RWPE1 (cell line): ENCODE measurements around the gene RNASE7.

Experiments
- CTCF ChIA-PET: fragments of 350-600 bp; sonication (Branson Sonifier 250); formaldehyde crosslinking; extraction: SDS; loops from one replicate; lab custom pipeline; 2021; lab: Yijun Ruan, JAX
- POLR2A ChIA-PET: fragments of 400-600 bp; formaldehyde crosslinking; extraction: SDS; loops from one replicate; lab custom pipeline; 2020; ENCODE audit warnings: antibody characterized with exemption; ENCODE audit not compliant: low non-redundant PET; lab: Yijun Ruan, JAX
- DNase-seq: peaks from one replicate; pipeline ENCODE4 v3.0.0; 2012; ENCODE audit warnings: low spot score
- H3K27ac ChIP-seq: fragments of 450-650 bp; 2 replicates; pipeline ENCODE4 v1.5.1; 2017
- TF ChIP-seq, protein P1 (sequence below): fragments of 450-650 bp; conservative IDR thresholded peaks from 2 replicates; pipeline ENCODE4 v1.5.1; 2017; ENCODE audit warnings: low read depth, mild to moderate bottlenecking

The RNASE7 gene

DNA sequence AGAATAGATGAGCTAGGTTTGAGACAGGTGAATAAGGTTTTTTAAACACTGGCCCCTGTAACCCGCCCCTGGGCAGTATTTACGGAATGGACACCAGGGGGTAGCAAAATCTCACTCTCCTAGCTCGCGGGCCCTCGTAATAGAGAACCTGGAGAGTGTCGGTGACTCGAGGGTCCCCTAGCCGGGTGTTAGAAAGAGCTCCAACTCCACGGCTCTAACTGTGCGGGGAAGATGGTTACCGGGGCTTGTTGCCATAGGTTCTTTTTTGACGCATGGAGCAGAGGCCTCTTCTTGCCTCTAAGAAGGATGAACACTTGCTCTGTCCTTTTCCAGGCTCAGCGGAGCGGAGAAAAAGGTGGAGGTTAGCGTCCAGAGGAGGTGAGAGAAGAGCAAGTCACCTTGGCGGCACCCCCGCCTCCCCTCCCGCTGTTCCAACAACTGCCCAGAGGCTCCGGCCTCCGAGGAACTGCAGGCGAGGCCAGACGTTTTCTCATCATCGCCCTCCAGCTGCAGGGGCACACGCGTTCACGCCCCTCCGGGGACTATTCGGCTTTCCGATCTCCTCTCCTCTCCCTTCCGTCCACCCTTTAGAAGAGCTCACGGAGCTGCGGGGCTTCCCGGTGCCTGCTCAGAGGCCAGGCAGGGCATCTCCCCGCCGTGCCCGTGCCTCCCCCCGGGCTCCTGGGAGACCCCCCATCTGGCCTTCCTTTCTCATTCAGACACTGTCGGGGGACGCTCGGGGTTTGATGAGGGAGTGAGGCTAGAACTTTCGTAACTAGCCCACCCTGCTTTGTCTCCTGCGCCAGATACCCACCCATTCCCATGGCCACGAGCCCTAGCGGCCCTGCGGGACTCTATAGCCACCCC, 26.6 kb downstream of the RNASE7 start:
- ChIA-PET POLR2A (interaction anchor here (0.6 kb wide), 1 partner anchor 202 kb away, joined by 6 read pairs; no protein-coding TSS in a partner anchor), CTCF (interaction anchor here (0.5 to 3.0 kb wide), 14 partner anchors 8 to 453 kb away, joined by 3 to 70 read pairs (median 4); partner anchors contain the start of genes RNASE7 and TMEM253)
- no peak overlapping the region; the same call in 1 of the 2 replicates for H3K27ac ChIP-seq
- peak; percentile 78 for DNase-seq
- TF ChIP-seq, protein P1, sequence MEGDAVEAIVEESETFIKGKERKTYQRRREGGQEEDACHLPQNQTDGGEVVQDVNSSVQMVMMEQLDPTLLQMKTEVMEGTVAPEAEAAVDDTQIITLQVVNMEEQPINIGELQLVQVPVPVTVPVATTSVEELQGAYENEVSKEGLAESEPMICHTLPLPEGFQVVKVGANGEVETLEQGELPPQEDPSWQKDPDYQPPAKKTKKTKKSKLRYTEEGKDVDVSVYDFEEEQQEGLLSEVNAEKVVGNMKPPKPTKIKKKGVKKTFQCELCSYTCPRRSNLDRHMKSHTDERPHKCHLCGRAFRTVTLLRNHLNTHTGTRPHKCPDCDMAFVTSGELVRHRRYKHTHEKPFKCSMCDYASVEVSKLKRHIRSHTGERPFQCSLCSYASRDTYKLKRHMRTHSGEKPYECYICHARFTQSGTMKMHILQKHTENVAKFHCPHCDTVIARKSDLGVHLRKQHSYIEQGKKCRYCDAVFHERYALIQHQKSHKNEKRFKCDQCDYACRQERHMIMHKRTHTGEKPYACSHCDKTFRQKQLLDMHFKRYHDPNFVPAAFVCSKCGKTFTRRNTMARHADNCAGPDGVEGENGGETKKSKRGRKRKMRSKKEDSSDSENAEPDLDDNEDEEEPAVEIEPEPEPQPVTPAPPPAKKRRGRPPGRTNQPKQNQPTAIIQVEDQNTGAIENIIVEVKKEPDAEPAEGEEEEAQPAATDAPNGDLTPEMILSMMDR = peak; percentile 71

DNA sequence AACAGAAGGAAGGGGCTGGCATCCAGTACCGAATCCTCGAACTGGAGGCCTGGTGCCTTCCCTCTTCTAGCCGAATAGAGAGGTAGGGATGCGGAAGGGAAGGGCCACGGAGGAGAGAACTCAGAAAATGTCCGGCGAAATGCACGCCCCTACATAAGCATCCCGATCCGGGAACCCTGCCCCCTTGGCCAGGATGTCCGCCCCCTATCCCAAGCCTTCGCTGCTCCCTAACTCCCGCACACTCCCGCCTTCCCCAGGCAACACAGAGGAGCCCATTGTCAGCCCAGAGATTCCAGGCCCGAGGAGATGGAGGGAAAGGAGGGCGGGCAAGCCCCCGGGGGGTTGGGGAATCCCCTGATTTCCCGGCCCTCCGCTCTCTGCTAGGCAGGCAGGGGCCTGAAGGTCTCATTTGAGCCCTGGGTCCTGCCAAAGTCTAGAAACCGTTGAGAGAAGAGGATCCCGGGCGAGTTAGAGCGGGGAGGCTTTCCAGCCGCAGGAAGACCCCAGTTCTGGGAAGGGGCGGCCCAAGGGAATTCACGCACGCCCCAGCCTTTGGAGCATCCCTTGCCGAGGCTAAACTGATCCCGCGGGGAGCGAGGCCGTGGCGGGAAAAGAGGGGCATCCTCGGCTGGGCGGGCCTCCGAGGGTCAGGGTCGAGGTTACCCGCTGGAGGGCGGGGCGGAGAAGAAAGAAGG, 27.4 kb downstream of the RNASE7 start:
- TF ChIP-seq, protein P1 = no peak

DNA sequence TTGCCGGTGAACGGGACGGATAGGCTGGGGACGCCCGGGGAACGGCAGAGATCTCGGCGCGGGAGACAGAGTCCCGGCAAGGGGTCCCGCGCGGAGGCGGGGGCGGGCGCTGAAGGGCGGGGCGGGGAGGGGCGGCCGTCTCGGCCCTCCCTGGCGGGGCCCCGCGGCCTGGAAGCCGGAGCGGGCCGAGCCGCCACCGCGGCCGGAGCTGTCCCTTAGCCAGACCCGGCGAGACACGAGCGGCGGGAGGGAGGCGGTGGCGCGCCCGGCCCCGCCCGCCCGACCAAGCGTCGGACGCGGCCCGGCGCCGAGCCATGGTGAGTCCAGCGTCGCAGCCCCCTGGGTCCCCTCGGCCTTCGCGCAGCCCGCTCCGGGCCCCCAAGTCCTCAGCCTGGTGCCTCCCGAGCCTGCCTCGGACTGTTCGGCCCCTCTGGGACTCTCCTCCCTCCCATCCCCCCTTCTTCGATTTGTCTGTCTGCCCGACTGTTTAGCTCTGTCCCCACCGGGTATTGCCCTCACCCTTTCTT, 28.0 kb downstream of the RNASE7 start, which contains the start of gene ARHGEF40:
TSS of gene ARHGEF40 (plus strand) at position 222 of the 527 bp plus-strand sequence. CDS start at position 315, 93 bp downstream.
- peak; percentile 43 for DNase-seq
- H3K27ac ChIP-seq = peak within 1 kb of the TSS; percentile 83
- TF ChIP-seq, protein P1 = no peak
- ChIA-PET POLR2A (interaction anchor here (1.1 to 1.4 kb wide), 2 partner anchors 24 to 35 kb away, joined by 3 to 4 read pairs; no protein-coding TSS in a partner anchor), CTCF (interaction anchor here (0.5 to 3.0 kb wide), 7 partner anchors 17 to 571 kb away, joined by 3 to 31 read pairs (median 6); no protein-coding TSS in a partner anchor)

More for the DNA sequence above, 27.4 kb downstream of the RNASE7 start:
- H3K27ac ChIP-seq = peak overlapping the region; percentile 83
- POLR2A ChIA-PET = interaction anchor here (1.1 kb wide), 1 partner anchor 24 kb away, joined by 3 read pairs; no protein-coding TSS in a partner anchor
- DNase-seq = peak; percentile 11
- CTCF ChIA-PET = interaction anchor here (0.7 to 3.0 kb wide), 7 partner anchors 23 to 453 kb away, joined by 3 to 70 read pairs (median 12); partner anchors contain the start of gene TMEM253

DNA sequence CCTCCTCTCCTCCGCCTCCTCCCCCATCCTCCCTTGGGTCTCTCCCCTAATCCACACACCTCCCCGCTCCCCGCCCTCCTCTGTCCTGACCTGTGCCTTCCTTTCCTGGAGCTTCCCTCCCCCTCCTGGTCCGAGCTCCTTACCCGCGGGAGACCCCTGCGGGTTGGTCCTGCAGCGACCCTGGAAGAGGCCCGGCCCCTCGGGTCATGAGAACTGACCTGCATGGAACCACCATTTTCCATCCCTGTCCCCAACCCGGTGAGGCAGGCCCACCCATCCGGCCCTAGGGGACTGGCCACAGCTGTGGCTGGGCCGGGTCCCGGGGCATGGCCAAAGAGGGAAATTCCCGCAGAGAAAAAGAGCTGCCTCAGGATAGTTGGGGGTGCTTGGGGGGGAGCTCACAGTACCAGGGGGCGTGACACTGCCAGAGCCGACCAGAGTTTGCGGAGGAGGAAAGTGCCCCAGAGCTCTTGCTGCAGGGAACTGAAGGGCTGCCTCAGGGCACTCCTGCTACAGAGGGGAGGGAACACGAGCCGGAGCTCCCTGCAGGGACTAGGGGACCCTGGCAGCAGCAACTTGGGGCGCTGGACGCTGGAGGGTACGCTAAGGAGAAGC, 28.6 kb downstream of the RNASE7 start:
- H3K27ac ChIP-seq = peak overlapping the region; percentile 83
- TF ChIP-seq, protein P1 = no peak
- CTCF ChIA-PET = interaction anchor here (0.5 to 3.0 kb wide), 11 partner anchors 9 to 570 kb away, joined by 3 to 31 read pairs (median 4); no protein-coding TSS in a partner anchor
- peak; percentile 14 for DNase-seq
- POLR2A ChIA-PET = interaction anchor here (1.1 to 1.4 kb wide), 2 partner anchors 23 to 34 kb away, joined by 3 to 4 read pairs; no protein-coding TSS in a partner anchor

DNA sequence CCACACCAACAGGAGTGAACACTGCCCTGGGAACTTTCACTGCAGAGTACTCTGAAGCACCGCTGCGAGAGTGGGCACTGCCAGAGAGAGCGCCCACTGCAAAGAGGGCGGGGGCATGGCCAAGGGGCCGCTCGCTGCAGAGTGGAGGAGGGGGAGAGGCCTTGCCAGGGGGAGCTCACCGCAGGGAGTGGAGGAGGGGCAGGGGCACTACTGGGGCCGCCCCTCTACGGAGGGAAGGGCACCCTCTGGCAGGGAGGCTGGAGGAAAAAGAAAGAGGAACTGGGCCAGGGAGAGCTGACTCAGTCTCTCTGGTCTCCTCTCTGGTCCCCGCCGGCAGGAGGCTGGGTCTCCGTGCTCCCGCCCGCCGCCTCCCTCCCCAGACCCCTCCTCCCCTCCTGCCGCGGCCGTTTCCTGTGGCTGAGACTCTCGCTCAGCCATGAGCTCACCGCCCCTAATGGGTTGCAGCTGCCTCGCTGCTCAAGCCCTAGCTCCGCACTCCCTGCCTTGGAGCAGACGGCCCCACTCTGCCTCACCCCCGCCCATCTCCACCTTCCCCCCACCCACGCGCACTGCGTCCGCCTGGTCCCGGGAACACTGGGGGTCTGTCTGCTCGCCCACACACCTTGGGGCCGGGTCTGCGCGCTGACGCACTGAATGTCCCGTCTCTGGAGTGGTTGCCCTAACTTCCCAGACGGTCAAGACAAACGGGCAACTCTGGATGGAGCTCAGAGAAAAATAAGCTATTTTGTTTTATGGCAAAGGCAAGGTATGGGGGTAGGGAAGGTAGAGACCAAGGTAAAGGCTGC, 29.3 kb downstream of the RNASE7 start:
- H3K27ac ChIP-seq = peak overlapping the region; percentile 83
- ChIA-PET CTCF (interaction anchor here (0.6 to 3.0 kb wide), 8 partner anchors 10 to 363 kb away, joined by 3 to 31 read pairs (median 4); no protein-coding TSS in a partner anchor), POLR2A (interaction anchor here (1.4 kb wide), 1 partner anchor 33 kb away, joined by 4 read pairs; no protein-coding TSS in a partner anchor)
- TF ChIP-seq, protein P1 = no peak
- DNase-seq = peak; percentile 42
